Measurements from ENCODE around the gene BIRC5.
"Not testable (repeated sequence)": the region's sequence is repeated elsewhere in the genome, so short reads cannot be mapped to it uniquely, and the experiment has no call there.

The BIRC5 gene

DNA sequence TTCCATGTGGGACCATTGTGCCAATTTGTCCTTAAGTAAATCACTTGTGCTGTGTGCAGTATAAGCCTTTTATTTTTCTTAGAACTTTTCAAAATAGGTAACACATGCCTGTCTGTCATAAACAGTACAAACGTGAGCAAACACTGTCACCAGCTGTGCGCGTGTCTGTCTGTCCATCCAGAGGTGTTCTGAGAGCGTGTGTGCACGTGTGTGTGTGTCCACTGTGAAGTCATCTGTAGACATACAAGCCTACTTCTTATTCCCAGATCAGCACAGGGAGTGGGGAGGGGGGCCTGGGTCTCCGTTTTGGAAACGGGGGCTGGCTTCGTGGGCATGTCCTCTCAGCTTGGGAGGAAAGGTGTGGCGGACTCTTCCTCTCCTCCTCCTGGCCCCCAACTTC lies 26.8 kb downstream of the BIRC5 start:
- DNase-seq: no peak

DNA sequence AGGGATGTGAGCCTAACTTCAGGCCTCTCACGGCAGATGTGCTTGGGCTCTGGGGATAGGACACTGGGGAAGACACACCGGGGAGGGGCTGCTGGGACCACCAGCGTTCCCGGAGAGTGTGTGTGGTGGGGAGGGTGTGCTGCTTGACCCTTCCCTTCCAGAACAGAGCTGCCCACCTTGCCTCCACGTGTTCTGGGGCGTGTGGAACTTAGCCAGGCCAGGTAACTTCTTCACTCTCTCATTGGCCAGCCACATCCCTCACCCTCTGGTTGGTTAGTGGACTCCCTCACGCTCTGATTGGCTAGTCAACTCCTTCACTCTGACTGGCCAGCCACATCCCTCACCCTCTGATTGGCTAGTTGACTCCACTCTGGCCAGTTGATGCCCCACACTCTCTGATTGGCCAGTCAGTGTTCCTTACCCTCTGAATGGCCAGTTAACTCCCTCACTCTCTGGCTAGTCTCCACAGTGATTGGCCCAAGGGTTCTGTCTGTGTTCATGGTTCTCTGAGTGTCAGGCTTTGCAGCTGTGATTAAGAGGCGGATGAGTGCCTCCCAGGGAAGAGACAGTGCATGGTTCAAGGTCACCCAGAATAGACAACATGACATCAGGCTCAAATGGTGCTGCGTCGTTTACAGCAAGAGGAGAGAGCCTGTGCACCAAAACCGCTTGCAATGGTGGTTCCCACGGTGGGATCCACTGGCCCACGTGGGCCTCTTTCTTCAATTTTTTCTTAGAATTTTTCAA lies 27.4 kb downstream of the BIRC5 start:
- peak; percentile 61 for DNase-seq

GRCh38 chr17:78242024-78242742 lies 28.1 kb downstream of the BIRC5 start:
- no peak for DNase-seq

GRCh38 chr17:78247304-78247703 lies 33.3 kb downstream of the BIRC5 start:
- DNase-seq: no peak

DNA sequence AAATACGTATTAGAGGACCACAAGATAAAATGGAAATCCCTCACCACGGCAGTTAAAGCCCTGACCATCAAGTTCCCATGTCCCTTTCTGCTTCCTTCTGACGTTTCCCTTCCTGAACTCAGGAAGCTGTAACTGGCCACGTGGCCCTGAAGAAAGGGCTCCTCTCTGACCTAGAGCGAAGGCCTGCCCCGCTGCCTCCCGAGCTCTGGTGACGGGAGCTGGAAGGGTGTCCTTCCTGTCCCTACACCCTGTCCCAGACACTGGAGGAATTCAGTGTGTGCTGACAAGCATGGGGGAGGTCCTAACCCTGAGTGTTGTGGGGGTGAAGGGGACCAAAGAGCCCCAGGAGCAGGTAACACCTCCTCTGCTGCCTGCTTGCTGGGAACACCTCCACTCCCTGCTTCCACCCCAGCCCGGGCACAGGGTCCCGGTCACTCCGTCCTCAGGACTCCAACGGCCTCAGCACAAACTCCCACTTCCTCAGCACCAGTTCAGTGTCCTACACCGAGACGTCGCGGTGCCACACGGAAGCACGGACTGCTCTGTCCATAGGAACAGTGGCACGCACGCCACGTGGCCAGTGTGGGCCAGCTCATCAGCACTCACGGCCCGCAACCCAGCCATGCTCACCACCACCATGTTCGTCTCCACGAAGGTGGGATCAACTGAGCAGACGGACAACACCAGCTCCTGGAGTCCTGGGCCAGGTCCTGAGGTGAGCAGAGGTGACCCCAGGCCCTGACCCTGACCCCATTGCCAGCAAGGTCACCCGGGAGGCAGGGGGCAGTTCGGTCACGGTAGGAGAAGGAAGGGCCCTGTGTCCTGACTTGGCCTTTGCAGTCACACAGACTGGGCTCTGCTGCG lies 34.2 kb downstream of the BIRC5 start:
- DNase-seq: no peak

GRCh38 chr17:78249074-78249817 lies 35.2 kb downstream of the BIRC5 start:
- DNase-seq: no peak

DNA sequence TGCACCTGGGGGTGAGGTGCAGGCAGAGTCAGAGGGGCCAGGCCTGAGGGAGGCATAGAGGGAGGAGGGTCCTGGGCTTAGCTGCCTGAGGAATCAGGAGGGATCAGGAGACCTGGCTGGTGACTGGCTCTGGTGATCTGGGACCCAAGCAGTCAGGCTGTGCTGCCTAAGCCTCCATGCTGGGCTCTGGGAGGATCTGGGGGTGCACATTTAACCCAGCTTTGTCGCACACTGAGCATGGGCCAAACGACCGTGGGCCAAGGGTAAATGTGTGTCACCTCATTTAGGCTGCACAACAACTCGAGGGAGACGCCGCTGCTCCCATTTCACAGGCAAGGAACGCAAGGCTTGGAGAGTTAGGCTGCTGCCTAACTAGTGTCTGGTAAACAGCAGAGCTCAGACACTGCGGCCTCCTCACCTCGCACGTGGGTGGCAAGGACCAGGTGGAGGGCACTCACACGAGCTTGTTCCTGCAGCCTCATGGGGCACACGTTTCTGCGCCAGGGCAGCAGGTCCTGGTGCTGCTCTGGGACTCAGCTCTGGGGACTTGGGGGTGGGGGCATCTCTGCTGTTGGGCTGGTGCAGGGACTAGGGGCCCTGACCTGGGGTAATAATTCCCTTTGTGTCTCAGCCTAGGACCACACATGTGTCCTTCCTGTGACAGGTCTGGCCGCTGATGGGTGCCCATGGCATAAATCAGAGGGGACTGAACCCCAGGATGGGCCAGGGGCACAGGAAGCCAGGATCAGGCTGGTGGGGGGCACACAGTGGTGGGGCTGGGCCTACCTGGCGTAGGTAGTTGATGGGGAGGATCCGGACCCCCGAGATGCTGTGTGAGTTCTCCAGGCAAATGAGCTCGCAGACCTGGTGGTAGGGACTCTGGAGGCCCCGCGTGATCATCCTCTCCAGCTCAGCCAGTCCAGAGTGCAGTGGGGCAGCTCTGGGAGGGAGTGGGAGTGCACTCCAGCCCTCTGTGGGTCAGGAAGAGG lies 36.1 kb downstream of the BIRC5 start:
- no peak for DNase-seq

- peak; percentile 78 for DNase-seq
These were observed 37.1 kb downstream of the BIRC5 start for GRCh38 chr17:78250891-78251772.

- DNase-seq: no peak
These were observed 37.7 kb downstream of the BIRC5 start for GRCh38 chr17:78251773-78252103.

DNA sequence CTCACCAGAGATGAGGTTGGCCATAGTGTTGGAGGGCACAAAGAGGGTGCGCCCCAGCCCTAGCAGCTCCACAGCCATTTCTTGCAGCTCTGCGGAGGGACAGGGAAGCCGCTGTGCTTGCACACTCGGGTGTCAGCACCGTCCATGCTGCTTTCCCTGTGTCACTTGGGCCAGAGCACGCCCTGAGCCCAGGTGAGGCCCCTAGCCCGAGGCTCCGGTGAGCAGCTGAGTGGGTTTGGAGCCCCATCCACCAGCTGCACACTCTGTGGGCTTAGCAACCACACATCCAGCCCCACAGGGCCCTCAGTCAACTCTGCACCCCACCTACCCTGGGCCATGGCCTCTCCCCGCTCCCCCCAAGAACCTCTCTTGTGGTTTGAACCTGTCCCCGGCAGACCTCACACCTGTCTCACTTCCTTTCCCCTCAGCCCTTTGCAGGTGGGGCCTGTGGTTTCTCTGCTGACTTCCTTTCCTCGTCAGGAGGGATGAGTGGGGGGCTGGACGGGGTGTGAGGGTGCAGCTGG lies 38.1 kb downstream of the BIRC5 start:
- DNase-seq: no peak

- DNase-seq: no peak
These were observed 38.9 kb downstream of the BIRC5 start for GRCh38 chr17:78252701-78253635.

DNA sequence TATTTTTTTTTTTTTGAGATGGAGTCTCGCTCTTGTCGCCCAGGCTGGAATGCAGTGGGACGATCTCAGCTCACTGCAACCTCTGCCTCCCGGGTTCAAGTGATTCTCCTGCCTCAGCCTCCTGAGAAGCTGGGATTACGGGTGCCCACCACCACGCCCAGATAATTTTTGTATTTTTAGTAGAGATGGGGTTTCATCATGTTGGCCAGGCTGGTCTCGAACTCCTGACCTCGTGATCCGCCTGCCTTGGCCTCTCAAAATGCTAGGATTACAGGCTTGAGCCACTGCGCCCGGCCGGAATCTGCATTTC lies 39.5 kb downstream of the BIRC5 start:
- DNase-seq: not testable (repeated sequence)

DNA sequence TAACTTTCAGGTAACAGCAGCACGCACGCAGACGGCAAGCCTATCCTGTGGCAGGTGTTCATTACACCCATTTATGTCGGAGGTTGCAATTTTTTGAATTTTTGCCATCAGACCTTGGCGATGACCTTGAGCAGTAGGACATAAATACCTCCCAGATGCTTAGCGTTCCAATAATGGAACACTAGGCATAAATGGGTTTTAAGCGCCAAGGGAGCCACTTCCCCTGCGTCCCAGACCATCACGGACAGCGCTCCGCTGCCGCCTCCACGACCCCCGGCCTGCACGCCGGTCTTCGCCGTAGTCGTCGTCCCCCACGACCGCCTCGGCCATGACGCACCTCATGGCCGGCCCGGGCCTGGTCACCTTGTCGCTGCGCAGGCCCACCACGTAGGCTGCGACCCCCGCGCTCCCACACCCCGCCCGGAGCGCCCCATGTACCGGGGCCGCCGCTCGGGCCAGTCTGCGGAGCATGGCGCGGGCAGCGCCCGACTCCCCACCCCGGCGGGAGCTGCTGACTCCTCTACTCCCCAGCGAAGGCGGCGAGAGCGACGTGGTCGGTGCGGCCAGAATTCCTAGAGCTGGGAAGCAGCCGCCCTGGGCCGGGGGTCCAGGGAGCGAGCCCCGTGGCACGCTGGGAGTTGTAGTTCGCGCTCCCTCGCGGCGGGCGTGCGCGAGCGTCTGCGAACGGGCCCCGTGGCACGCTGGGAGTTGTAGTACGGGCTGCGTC lies 40.1 kb downstream of the BIRC5 start:
- peak; percentile 82 for DNase-seq

DNA sequence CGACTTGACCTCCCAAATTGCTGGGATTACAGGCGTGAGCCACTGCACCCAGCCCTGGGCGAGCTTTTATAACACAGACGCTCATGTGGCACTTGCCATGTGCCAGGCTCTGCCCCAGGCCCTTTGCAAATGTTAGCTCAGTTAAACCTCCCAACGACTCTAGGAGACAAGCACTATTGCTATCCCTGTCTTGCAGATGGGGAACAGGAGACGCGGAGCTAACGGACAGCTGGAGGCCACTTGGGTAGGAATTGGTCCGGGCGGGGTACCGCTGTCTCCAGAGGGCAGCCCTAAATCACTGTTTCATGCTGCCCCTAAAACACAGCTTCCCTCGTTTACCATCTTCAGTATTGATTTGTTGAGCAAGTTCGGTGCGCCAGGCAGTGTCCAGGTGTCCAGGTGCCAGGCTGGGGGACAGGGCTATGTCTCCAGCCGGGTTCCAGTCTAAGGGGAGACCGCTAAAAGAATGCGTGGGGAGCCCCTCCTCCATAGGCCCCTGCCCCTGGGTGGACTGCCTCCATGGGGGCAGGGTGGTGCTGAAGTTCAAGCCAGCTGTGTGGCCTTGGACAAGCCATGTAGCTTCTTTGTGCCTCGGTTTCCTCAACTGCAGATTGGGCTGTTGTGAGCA lies 41.1 kb downstream of the BIRC5 start:
- no peak for DNase-seq

GRCh38 chr17:78255953-78256706 lies 42.1 kb downstream of the BIRC5 start:
- DNase-seq: no peak

GRCh38 chr17:78256707-78257591 lies 42.9 kb downstream of the BIRC5 start:
- no peak for DNase-seq

Measured in fibroblast of skin of back (primary cell).